Small intestine (tissue), 16 donors: ENCODE results near the gene NOTCH1. TPM values are rescaled to one million over a fixed set of nuclear protein-coding genes. Genes with fewer than 3 reads are reported as not detected.
A peak's percentile ranks its signal among the peaks of the same experiment; 100 is the strongest.

Experiments used
- DNase-seq, 2 donors: peaks; one replicate each; pipeline versions ENCODE4 v3.0.0 to v3.0.0-alpha.2; 2013
- FAIRE-seq: peaks from 2 replicates; lab custom pipeline; 2012; peaks lifted over from hg19 to GRCh38; lab: Jason Lieb, UNC
- H3K27ac ChIP-seq, 3 donors: one replicate each; pipeline ENCODE4 v1.5.1; 2013; ENCODE audit warnings: low read length in 2 of 3, mild to moderate bottlenecking in 2 of 3, control low read depth in 1 of 3, inconsistent platforms in 1 of 3, low read depth in 1 of 3, moderate library complexity in 1 of 3
- H3K27me3 ChIP-seq, 3 donors: one replicate each; pipeline ENCODE4 v1.6.1; 2013; ENCODE audit warnings: low read length in 3 of 3, inconsistent platforms in 1 of 3; ENCODE audit not compliant: control insufficient read depth in 3 of 3, insufficient read depth in 3 of 3
- H3K36me3 ChIP-seq, 3 donors: one replicate each; pipeline ENCODE4 v1.6.1; 2013; ENCODE audit warnings: low read length in 3 of 3, inconsistent platforms in 1 of 3, low read depth in 1 of 3, mild to moderate bottlenecking in 1 of 3, moderate library complexity in 1 of 3; ENCODE audit not compliant: control insufficient read depth in 3 of 3, insufficient read depth in 2 of 3
- H3K4me1 ChIP-seq, 3 donors: one replicate each; pipeline ENCODE4 v1.6.1; 2013; ENCODE audit warnings: low read length in 2 of 3, inconsistent platforms in 1 of 3, low read depth in 1 of 3, mild to moderate bottlenecking in 1 of 3, moderate library complexity in 1 of 3; ENCODE audit not compliant: control insufficient read depth in 3 of 3, insufficient read depth in 2 of 3
- H3K4me3 ChIP-seq, 3 donors: one replicate each; pipeline ENCODE4 v1.5.1; 2013; ENCODE audit warnings: low read length in 3 of 3, control low read depth in 1 of 3, inconsistent platforms in 1 of 3, low read depth in 1 of 3, mild to moderate bottlenecking in 1 of 3, moderate library complexity in 1 of 3
- H3K9me3 ChIP-seq, 2 donors: one replicate each; pipeline ENCODE4 v1.6.1; 2013; ENCODE audit warnings: low read depth in 1 of 2, low read length in 1 of 2; ENCODE audit not compliant: control insufficient read depth in 2 of 2, insufficient read depth in 1 of 2
- WGBS, 3 donors: extraction: QIAGEN DNeasy Blood & Tissue Kit; methylation state at CpG; one replicate each; pipeline ENCODE4 v1.1.7; 2013; 5-methylcytosine and 5-hydroxymethylcytosine counted together
- long read RNA-seq, 10 donors: transcript quantifications; one replicate each; lab custom pipeline, GENCODE V29; 2026
- polyA plus RNA-seq, 4 donors: library from polyadenylated mRNA; stranded (reverse) in 3 of 4; unstranded in 1 of 4; fragments of 200-250 nt in 3 of 4; fragments of 120-200 nt in 1 of 4; gene quantifications; one replicate each; pipeline versions ENCODE4 v1.2.1 to v1.2.3, GENCODE V29; 2013
- donor health status: healthy with polysubstance abuse.
- donor health status: control.
- donor health status: control.
- donor health status: Bipolar disorder and iron deficiency.
- donor health status: healthy.

Gene NOTCH1
- 10 to 100 TPM in 2 of 4 donors, 1 to 10 TPM in 2; 1.8 to 19.8 (median 7.3) TPM for polyA plus RNA-seq
- long read RNA-seq, donor 1 = 0 reads
- long read RNA-seq, donor 2 = 0 reads
- long read RNA-seq, donor 3, partial matches to known transcripts = 0 of 1 reads
- long read RNA-seq, donor 3, other reads (novel, unspliced or antisense) = 0 of 1 reads
- long read RNA-seq, donor 4 = 0 reads
- long read RNA-seq, donor 5 = 0 reads
- long read RNA-seq, donor 6, partial matches to known transcripts = 6 of 6 reads
- long read RNA-seq, donor 6, other reads (novel, unspliced or antisense) = 0 of 6 reads
- long read RNA-seq, donor 7 = 0 reads
- long read RNA-seq, donor 8 = 0 reads
- long read RNA-seq, donor 9 = 0 reads
- long read RNA-seq, donor 10 = 0 reads

GRCh38 chr9:136545965-136546696 is at the start of gene NOTCH1:
Gene NOTCH1 (minus strand): TSS chr9:136546048. CDS start chr9:136545786, 262 bp downstream.
- no peaks in the 10 kb centered on the region for H3K9me3 ChIP-seq
- WGBS, 3 donors = 0 to 1% (median 0%) methylated on average over 55 to 93 of the region's 94 CpGs

GRCh38 chr9:136594492-136594891 is 48.6 kb upstream of the NOTCH1 start:
- 90 to 93% (median 92%) methylated on average over 14 of the region's 14 CpGs for WGBS, 3 donors
- no peak for DNase-seq
- Histone ChIP-seq H3K27me3 (peaks cover 0 to 11% (median 0%) of the 10 kb centered on the region in 3 donors), H3K4me3 (no peak overlapping the region), H3K9me3 (no peaks in the 10 kb centered on the region), H3K27ac (no peak overlapping the region), H3K36me3 (no peaks in the 10 kb centered on the region), H3K4me1 (peaks cover 0 to 25% (median 0%) of the 10 kb centered on the region in 3 donors)
- FAIRE-seq = no peak

More at GRCh38 chr9:136545965-136546696, at the start of gene NOTCH1:
- H3K4me3 ChIP-seq = peak within 1 kb of the TSS; percentile 75 to 91 (median 84)
- H3K36me3 ChIP-seq = peaks cover 0 to 30% (median 2%) of the 10 kb centered on the region in 3 donors
- peak; percentile 91 to 93 for DNase-seq
- H3K27me3 ChIP-seq = peaks cover 0 to 11% (median 0%) of the 10 kb centered on the region in 3 donors
- FAIRE-seq = no peak
- H3K4me1 ChIP-seq = peaks cover 3 to 44% (median 17%) of the 10 kb centered on the region in 3 donors
- peak within 1 kb of the TSS; percentile 86 to 93 (median 91) for H3K27ac ChIP-seq

GRCh38 chr9:136593581-136593980 is 47.7 kb upstream of the NOTCH1 start:
- Histone ChIP-seq H3K4me1 (peaks cover 0 to 25% (median 0%) of the 10 kb centered on the region in 3 donors), H3K36me3 (no peaks in the 10 kb centered on the region), H3K27ac (no peak overlapping the region), H3K27me3 (peaks cover 0 to 11% (median 0%) of the 10 kb centered on the region in 3 donors), H3K4me3 (no peak overlapping the region), H3K9me3 (no peaks in the 10 kb centered on the region)
- WGBS, 3 donors = 80 to 86% (median 84%) methylated on average over 8 of the region's 8 CpGs
- no peak for DNase-seq
- no peak for FAIRE-seq

DNA sequence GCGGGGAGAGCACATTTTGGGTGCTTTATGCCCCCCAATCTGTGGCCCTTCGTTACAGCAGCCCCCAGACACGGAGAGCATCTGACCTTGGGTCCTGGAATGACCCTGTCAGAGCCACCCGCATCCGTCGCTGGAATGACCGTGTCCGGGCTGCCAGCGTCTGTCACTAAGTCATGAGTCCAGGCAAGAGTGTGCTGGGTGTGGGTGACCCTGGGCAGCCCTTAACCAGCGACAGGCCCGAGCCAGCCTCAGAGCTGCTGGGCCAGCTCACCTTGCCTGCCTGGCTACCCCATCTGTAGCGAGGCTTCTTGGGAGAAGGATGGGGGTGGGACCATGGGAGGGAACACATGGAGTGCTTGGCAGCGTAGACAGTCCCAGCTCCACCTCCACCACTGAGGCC is 46.8 kb upstream of the NOTCH1 start:
- H3K27ac ChIP-seq = no peak overlapping the region
- peaks cover 0 to 32% (median 0%) of the 10 kb centered on the region in 3 donors for H3K4me1 ChIP-seq
- no peak overlapping the region for H3K4me3 ChIP-seq
- no peaks in the 10 kb centered on the region for H3K36me3 ChIP-seq
- 86 to 91% (median 86%) methylated on average over 13 of the region's 13 CpGs for WGBS, 3 donors
- FAIRE-seq (no peak), DNase-seq (no peak)
- H3K9me3 ChIP-seq = no peaks in the 10 kb centered on the region
- H3K27me3 ChIP-seq = peaks cover 0 to 11% (median 0%) of the 10 kb centered on the region in 3 donors

GRCh38 chr9:136590821-136591752 is 45.2 kb upstream of the NOTCH1 start:
- DNase-seq (no peak), FAIRE-seq (no peak)
- H3K27ac ChIP-seq = no peak overlapping the region
- H3K4me1 ChIP-seq = peaks cover 0 to 30% (median 0%) of the 10 kb centered on the region in 3 donors
- no peaks in the 10 kb centered on the region for H3K36me3 ChIP-seq
- H3K9me3 ChIP-seq = no peaks in the 10 kb centered on the region
- WGBS, 3 donors = 68 to 81% (median 77%) methylated on average over 26 of the region's 26 CpGs
- H3K27me3 ChIP-seq = peaks cover 0 to 21% (median 0%) of the 10 kb centered on the region in 3 donors
- H3K4me3 ChIP-seq = no peak overlapping the region

- Histone ChIP-seq H3K27ac (peak overlapping the region in 1 of 3 donors; percentile 14), H3K4me1 (peaks cover 0 to 24% (median 0%) of the 10 kb centered on the region in 3 donors), H3K36me3 (no peaks in the 10 kb centered on the region), H3K27me3 (peaks cover 0 to 19% (median 0%) of the 10 kb centered on the region in 3 donors), H3K4me3 (no peak overlapping the region), H3K9me3 (no peaks in the 10 kb centered on the region)
- DNase-seq (no peak), FAIRE-seq (no peak)
- 76 to 81% (median 77%) methylated on average over 29 of the region's 29 CpGs for WGBS, 3 donors
Observed at GRCh38 chr9:136589766-136590763, 44.2 kb upstream of the NOTCH1 start.
